H1 (cell line): ENCODE measurements around the gene JPH2. TPM values are rescaled to one million over a fixed set of nuclear protein-coding genes. Genes with fewer than 3 reads are reported as not detected.

Experiments used
- ASH2L ChIP-seq: fragments of 200-600, 300-600 bp; sonication (generic); IDR thresholded peaks from one replicate; pipeline ENCODE4 v1.7.1; 2017; ENCODE audit warnings: low read length
- ATF2 ChIP-seq: IDR thresholded peaks from 2 replicates; pipeline ENCODE4 v1.6.1; 2012; ENCODE audit warnings: low read length, inconsistent platforms
- BRCA1 ChIP-seq: IDR thresholded peaks from 2 replicates; pipeline ENCODE4 v1.6.1; 2012; ENCODE audit warnings: low read depth, low read length, improper control_type of control experiment
- CHD1 ChIP-seq: IDR thresholded peaks from 2 replicates; pipeline ENCODE4 v1.6.1; 2012; ENCODE audit warnings: low read depth, low read length, improper control_type of control experiment
- KDM4A ChIP-seq: IDR thresholded peaks from one replicate; pipeline ENCODE4 v1.7.1; 2012; ENCODE audit warnings: low read depth, mild to moderate bottlenecking, moderate library complexity, low read length, inconsistent platforms; ENCODE audit not compliant: severe bottlenecking
- MAX ChIP-seq: IDR thresholded peaks from 2 replicates; pipeline ENCODE4 v1.6.1; 2012; ENCODE audit warnings: inconsistent platforms
- POLR2AphosphoS5 ChIP-seq: IDR thresholded peaks from 2 replicates; pipeline ENCODE4 v1.6.1; 2011; ENCODE audit warnings: low read depth, low read length
- SP4 ChIP-seq: IDR thresholded peaks from 2 replicates; pipeline ENCODE4 v1.6.1; 2012; ENCODE audit warnings: low read length, inconsistent platforms
- SRF ChIP-seq: IDR thresholded peaks from 2 replicates; pipeline ENCODE4 v1.6.1; 2011; ENCODE audit warnings: mild to moderate bottlenecking, low read depth, low read length, moderate library complexity
- ZNF274 ChIP-seq: IDR thresholded peaks from 2 replicates; pipeline ENCODE4 v1.7.0; 2012; ENCODE audit warnings: low read length, borderline replicate concordance; ENCODE audit errors: extremely low read depth
- polyA plus RNA-seq, 7 experiments: library from polyadenylated mRNA; depleted of rRNA in 3 of 7; stranded (reverse) in 5 of 7; unstranded in 2 of 7; fragments of >200 nt in 5 of 7; fragments of 200-250 nt in 2 of 7; gene quantifications; 1 replicate in 5 of 7; 2 replicates in 1 of 7; 4 replicates in 1 of 7; pipeline versions ENCODE4 v1.2.1 to v1.2.3, GENCODE V29; 2011 to 2013; ENCODE audit warnings: missing spikeins in 2 of 7, mixed read lengths in 2 of 7
- total RNA-seq: library from RNA; stranded (reverse); fragmentation: NEBNext Ultra II Directional; extraction: Animal tissue kit (Norgen Biotek cat#: 25700); gene quantifications from 2 replicates; pipeline ENCODE4 v1.2.1, GENCODE V29; 2021

The JPH2 gene
- total and polyA plus RNA-seq, 2 of the 8 experiments (the other 6 are each of a cell fraction or from before 2014, with no cell fraction given), result 0.59 to 1.3 TPM

GRCh38 chr20:44072384-44072783 lies 114.6 kb downstream of the JPH2 start (continued):
- TF ChIP-seq ATF2 (no peak), SRF (no peak), POLR2AphosphoS5 (no peak), ASH2L (no peak), SP4 (no peak), BRCA1 (no peak), ZNF274 (no peak), CHD1 (no peak), MAX (no peak), KDM4A (no peak)
